Measurements from ENCODE around the gene CXCL5.
A peak's percentile ranks its signal among the peaks of the same experiment; 100 is the strongest.
"Not testable (repeated sequence)": the region's sequence is repeated elsewhere in the genome, so short reads cannot be mapped to it uniquely, and the experiment has no call there.

CXCL5 gene

DNA sequence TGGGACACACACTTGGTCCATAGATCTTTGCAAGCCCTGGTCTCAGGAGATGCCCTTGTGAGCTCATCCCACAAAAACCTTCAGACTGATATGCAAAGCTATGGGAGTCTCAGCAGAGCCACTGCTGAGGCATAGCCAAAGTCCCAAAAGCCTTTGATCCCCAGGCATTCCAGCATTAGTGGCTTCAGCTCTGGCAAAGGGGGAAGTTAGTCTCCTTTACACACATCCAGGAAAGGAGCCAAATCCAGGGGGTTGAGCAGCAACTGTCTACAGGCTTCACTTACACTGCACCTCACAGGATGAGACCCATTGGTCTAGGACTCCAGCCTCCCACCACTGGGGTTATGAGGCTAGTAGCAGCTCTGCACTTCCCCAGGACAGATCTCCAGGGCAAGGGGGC is 30.6 kb downstream of the CXCL5 start:
- DNase-seq: no peak

DNA sequence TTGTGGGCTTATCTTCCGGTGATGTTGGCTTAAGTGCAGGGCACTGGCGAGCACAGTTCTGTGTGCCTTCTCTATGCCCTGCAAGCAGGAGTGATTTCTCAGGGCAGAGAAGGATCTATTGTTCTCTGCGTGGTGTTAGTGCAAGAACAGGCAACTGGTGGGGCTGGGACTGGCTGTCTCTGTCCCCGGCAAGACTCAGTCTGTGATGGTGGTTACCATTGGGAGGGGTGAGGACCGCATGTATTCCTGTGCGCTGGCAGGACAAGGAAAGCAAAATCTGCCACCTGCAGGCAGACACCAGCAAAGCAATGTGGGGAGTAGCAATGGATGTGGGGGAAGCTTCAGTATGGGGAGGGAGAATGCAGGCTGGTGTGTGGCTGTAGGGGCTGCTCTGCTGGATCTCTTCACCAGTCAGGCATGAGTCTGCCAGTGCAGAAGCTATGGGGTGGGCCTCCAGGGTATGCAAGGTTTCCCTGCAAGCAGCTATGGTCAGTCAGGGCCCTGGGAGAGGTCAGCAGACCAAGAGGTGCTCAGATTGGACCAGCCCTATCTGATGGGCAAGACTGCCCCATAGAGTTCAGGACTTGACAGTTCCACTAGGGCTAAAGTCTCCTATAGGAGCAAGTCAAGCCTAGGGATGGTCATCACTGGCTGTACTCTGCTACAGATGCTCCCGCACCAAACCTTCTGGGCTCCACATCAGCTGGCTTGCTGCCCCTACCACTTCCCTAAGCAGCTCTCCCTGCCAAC is 33.4 kb downstream of the CXCL5 start:
- DNase-seq: peak in 1 of 2 experiments; percentile 24

DNA sequence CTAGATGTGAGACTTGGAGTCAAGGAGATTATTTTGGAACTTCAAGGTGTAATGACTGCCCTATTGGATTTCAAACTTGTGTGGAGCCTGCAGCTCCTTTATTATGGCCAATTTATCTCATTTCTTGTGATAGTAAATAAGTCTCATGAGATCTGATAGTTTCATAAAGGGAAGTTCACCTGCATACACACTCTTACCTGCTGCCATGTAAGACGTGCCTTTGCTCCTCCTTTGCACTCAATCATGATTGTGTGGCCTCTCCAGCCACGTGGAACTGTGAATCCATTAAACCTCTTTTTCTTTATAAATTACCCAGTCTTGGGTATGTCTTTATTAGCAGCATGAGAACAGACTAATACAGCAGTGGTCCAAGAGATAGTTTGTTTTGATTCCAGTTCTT is 35.8 kb downstream of the CXCL5 start:
- DNase-seq: no peak

DNA sequence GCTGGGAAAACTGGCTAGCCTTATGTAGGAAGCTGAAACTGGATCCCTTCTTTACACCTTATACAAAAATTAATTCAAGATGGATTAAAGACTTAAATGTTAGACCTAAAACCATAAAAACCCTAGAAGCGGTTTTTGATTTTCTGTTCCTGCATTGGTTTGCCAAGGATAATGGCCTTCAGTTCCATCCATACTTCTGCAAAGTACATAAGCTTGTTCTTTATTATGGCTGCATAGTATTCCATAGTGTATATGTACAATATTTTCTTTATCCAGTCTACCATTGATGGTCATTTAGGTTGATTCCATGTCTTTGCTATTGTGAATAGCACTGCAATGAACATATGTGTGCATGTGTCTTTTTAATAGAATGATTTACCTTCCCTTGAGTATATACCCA is 39.4 kb downstream of the CXCL5 start:
- not testable (repeated sequence) for DNase-seq

DNA sequence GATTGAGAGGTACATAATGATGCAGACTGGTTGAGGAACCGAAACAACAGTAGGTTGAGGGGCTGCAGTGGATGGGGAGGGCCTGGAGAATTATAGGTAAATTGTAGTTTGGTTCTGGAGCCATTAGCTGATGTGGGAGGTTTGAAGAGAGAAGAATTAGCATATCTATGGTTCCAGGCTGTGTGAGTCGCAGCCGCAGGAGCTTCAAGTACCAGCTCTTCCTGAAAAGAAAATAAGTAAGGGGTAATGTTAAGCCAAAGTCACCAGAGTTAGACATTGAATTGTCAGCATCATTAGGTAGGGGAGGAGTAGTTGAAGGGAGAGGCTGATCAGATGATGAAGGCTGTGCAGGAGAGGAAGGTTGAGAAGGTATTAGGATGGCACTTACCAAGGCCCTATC is 46.1 kb downstream of the CXCL5 start:
- DNase-seq: no peak

DNA sequence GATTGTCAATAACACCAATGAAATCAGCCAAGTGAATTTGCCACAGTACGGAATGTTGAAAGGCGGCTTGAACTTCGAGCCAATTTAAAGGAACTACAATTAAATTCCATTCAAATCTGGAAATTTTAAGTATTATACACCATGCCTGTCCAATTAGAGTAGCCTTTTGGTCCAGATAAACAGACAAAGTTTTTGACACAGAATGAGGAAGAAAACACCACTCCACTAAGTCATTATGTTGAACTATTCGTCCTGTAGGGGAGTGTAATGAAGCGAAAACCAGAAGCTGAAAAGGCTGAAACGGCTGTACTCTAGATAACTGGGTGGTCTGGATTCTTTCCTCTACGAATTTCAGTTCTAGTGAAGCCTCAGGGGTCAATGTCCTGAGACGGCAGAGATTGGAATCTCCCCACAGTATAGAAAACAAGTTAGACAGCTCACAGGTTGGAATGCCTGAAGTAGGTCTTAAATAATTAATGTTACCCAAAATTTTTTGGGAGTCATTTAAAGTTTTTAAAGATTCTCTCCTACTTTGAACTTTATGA is 48.0 kb downstream of the CXCL5 start:
- not testable (repeated sequence) for DNase-seq

DNA sequence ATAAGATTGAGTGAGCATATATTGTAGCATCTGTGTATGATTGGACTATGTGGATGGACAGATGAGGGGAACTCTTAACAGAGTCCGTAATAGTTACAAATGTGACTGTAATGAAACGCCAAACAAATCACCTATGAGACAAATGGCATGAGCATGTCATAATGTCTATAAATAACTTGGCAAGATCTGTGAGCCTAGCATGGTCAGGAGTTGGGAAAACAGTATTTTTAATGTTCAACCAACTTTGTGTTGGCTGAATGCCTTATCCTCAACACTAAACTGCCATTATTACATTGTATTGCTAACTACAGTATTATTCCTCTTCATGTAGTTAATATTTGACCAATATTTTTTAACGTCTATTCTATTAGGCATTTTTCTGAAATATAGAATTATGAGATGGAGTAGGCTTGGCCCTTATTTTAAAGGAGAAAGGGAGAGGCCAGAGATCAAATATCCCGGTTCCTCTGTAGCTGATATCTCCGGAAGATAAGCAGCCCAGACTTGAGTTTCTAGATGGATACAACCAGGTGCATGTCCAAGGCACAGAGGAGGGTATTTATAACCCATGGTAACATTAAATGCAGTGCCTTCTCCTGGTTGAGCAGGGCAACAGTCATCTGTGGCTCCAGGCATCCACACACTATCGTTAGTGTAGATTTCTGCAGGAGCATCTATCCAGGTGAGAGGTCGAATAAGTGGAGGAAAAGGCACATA is 49.3 kb downstream of the CXCL5 start:
- peak; percentile 10 to 31 for DNase-seq

DNA sequence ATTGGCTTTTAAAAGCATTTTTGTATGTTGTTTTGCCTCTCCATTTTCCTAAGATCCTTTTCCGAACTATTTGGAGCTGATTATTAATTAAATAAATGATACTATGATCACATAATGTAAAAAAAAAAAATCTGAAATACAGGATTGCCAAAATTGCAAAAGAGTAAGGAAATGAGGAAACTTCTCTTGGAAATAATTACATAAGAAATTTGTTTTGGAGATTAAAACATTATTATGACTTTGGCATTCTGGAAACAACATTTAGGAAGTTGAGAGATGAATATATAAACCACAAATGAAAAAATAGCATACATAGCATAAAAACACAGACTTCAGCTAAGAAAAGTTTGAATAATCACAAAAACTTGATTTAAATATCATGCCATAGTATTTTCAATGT is 50.2 kb downstream of the CXCL5 start:
- DNase-seq: no peak

DNA sequence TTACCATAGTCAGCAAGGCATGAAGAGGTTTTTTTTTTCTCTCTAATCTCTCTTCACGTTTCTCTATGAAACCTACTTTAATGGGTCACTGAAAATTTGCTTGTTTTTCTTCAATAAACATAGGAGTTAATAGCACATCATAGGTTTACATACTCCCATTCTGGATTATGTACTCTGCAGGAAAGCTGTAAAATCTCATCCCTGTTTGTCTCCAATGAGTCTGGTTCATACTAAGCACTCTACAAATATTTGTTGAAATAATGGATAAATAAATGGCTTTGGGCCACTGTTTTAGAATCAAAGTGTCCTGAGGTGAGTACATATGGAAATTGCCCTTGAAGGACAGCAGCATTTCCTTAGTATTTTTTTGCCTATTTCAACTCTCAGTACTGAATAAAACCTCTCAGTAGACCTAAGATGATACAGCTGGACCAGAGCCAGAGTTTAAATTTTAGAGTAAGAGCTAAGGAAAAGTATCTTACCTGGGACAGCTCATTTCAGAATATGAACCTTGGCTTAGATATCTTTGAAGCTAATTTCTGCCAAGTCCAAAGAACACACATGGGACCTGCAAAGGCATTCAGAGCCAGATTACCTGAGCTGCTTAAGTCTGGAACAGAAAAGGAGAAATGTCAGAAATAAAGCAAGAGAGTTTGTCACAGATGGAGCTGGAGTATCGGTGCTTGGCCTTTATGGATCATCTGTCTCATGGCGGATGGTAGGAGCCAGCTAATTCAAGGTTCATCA is 51.1 kb downstream of the CXCL5 start:
- DNase-seq: no peak

DNA sequence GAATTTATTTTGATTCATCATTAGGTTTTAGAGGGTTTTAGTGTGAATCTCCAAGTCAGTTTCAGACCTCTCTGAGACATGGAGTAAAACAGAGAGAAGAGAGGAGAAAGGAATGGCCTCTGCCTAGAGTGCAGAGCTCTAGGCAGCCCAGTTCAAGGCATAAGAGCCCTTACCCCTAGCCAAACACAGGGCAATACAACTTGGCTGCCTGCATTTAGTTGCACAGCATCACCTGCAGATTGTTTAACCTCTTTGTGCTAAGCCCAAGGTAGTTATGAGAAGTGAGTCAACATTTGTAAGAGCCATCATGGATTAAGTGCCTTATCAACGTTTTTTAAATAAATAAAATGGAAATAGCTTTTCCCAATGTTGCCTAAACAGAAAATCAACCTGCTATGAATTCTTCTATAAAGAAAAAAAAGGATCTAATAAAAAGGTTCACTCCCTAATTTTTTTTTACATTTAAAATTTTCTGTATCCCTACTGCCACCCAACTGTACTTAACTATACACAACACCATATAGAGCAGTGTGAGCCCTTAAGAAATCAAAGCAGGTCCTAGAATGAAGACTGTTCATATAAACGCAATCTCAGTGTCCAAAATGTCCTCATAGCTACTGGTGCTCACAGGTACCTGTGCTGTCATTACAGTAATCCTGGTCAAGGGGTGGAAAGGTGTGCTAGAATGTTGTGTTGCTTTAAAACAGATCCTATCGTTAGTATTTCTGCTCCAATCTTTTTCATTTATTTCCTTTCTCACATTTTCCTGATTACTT is 52.6 kb downstream of the CXCL5 start:
- DNase-seq: no peak

Measured in SHP77 (cell line).